ENCODE measurements around the gene CAMTA2. TPM values are rescaled to one million over a fixed set of nuclear protein-coding genes. Genes with fewer than 3 reads are reported as not detected.
A peak's percentile ranks its signal among the peaks of the same experiment; 100 is the strongest.

The CAMTA2 gene
- total and polyA plus RNA-seq, 2 experiments from 2014 or later = 4.4 to 8.7 TPM

DNA sequence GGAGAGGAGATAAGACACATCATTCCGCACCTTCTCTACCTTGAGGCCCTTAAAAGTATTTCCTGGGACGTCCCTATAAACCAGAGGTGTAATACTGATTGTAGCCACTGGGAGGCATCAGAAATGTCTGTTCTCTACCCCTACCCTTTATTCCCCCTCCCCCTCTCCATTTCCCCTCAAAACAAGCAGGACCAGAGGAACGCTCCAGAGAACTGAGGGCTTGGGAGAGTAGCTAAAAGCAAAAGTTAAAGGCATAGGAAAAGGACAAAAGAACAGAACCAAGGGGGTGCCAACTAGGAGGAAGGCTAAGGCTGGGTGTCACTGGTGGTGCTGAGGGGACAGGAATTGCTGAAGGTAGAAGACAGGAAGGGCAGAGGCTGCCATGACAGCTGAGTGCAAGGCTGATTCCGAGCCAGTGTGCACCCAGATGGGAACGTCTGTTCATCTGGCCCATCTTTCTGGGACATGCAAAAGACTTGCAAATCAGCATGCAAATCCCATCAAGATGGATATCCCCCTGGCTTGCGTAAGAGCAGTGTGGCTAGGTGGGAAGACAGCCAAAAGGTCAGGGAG is 6.7 kb downstream of the CAMTA2 start:
- H3K4me1 Mint-ChIP-seq = peaks cover 11% of the 10 kb centered on the region
- H3K27ac Mint-ChIP-seq = no peak overlapping the region
- peaks cover 34% of the 10 kb centered on the region for H3K27me3 ChIP-seq (ENCODE audit: insufficient read depth)
- no peaks in the 10 kb centered on the region for H3K9me2 ChIP-seq (ENCODE audit: insufficient read depth)
- H3K36me3 ChIP-seq (ENCODE audit: insufficient read depth) = no peaks in the 10 kb centered on the region
- no peaks in the 10 kb centered on the region for H3K79me2 ChIP-seq (replicated peaks; ENCODE audit: insufficient read depth)
- 0 out of 2 replicates have a peak overlapping the region, but pooled peaks have one; percentile 30 for H3K4me2 ChIP-seq
- TF ChIP-seq, protein P1, sequence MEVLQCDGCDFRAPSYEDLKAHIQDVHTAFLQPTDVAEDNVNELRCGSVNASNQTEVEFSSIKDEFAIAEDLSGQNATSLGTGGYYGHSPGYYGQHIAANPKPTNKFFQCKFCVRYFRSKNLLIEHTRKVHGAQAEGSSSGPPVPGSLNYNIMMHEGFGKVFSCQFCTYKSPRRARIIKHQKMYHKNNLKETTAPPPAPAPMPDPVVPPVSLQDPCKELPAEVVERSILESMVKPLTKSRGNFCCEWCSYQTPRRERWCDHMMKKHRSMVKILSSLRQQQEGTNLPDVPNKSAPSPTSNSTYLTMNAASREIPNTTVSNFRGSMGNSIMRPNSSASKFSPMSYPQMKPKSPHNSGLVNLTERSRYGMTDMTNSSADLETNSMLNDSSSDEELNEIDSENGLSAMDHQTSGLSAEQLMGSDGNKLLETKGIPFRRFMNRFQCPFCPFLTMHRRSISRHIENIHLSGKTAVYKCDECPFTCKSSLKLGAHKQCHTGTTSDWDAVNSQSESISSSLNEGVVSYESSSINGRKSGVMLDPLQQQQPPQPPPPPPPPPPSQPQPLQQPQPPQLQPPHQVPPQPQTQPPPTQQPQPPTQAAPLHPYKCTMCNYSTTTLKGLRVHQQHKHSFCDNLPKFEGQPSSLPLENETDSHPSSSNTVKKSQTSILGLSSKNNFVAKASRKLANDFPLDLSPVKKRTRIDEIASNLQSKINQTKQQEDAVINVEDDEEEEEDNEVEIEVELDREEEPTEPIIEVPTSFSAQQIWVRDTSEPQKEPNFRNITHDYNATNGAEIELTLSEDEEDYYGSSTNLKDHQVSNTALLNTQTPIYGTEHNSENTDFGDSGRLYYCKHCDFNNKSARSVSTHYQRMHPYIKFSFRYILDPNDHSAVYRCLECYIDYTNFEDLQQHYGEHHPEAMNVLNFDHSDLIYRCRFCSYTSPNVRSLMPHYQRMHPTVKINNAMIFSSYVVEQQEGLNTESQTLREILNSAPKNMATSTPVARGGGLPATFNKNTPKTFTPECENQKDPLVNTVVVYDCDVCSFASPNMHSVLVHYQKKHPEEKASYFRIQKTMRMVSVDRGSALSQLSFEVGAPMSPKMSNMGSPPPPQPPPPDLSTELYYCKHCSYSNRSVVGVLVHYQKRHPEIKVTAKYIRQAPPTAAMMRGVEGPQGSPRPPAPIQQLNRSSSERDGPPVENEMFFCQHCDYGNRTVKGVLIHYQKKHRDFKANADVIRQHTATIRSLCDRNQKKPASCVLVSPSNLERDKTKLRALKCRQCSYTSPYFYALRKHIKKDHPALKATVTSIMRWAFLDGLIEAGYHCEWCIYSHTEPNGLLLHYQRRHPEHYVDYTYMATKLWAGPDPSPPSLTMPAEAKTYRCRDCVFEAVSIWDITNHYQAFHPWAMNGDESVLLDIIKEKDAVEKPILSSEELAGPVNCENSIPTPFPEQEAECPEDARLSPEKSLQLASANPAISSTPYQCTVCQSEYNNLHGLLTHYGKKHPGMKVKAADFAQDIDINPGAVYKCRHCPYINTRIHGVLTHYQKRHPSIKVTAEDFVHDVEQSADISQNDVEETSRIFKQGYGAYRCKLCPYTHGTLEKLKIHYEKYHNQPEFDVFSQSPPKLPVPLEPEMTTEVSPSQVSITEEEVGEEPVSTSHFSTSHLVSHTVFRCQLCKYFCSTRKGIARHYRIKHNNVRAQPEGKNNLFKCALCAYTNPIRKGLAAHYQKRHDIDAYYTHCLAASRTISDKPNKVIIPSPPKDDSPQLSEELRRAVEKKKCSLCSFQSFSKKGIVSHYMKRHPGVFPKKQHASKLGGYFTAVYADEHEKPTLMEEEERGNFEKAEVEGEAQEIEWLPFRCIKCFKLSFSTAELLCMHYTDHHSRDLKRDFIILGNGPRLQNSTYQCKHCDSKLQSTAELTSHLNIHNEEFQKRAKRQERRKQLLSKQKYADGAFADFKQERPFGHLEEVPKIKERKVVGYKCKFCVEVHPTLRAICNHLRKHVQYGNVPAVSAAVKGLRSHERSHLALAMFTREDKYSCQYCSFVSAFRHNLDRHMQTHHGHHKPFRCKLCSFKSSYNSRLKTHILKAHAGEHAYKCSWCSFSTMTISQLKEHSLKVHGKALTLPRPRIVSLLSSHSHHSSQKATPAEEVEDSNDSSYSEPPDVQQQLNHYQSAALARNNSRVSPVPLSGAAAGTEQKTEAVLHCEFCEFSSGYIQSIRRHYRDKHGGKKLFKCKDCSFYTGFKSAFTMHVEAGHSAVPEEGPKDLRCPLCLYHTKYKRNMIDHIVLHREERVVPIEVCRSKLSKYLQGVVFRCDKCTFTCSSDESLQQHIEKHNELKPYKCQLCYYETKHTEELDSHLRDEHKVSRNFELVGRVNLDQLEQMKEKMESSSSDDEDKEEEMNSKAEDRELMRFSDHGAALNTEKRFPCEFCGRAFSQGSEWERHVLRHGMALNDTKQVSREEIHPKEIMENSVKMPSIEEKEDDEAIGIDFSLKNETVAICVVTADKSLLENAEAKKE (CRISPR knock-in tag; IDR thresholded peaks at IDR 0.05) = no peak
- TF ChIP-seq, protein P2, sequence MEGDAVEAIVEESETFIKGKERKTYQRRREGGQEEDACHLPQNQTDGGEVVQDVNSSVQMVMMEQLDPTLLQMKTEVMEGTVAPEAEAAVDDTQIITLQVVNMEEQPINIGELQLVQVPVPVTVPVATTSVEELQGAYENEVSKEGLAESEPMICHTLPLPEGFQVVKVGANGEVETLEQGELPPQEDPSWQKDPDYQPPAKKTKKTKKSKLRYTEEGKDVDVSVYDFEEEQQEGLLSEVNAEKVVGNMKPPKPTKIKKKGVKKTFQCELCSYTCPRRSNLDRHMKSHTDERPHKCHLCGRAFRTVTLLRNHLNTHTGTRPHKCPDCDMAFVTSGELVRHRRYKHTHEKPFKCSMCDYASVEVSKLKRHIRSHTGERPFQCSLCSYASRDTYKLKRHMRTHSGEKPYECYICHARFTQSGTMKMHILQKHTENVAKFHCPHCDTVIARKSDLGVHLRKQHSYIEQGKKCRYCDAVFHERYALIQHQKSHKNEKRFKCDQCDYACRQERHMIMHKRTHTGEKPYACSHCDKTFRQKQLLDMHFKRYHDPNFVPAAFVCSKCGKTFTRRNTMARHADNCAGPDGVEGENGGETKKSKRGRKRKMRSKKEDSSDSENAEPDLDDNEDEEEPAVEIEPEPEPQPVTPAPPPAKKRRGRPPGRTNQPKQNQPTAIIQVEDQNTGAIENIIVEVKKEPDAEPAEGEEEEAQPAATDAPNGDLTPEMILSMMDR (conservative IDR thresholded peaks at IDR 0.05; ENCODE audit: low read depth in 2 of 2) = peak; percentile 74 to 78
- H3K4me1 ChIP-seq (ENCODE audit: insufficient read depth) = peaks cover 4% of the 10 kb centered on the region
- H3K4me3 ChIP-seq = no peak overlapping the region
- peaks cover 7% of the 10 kb centered on the region for H3K36me3 Mint-ChIP-seq (ENCODE audit: low read depth)
- no peak overlapping the region for H3K27ac ChIP-seq (ENCODE audit: low read depth)
- H3F3A ChIP-seq (replicated peaks; ENCODE audit: low read depth) = peaks cover 1% of the 10 kb centered on the region; the same call in 1 of the 2 replicates
- peak; percentile 95 for DNase-seq (ENCODE audit: low spot score)
- ATAC-seq = peak; percentile 90
- H2AFZ ChIP-seq = no peak overlapping the region
- no peak overlapping the region; the same call in 2 of the 3 replicates for H3K4me3 Mint-ChIP-seq
- no peaks in the 10 kb centered on the region for H3K9me3 Mint-ChIP-seq
- H3K27me3 Mint-ChIP-seq (ENCODE audit: insufficient read depth, low read depth, poor library complexity) = peaks cover 24% of the 10 kb centered on the region
- H4K20me1 ChIP-seq (replicated peaks; ENCODE audit: insufficient read depth) = no peaks in the 10 kb centered on the region

- H3K4me3 ChIP-seq = no peak overlapping the region
- peaks cover 9% of the 10 kb centered on the region for H3K4me1 Mint-ChIP-seq
- H2AFZ ChIP-seq = no peak overlapping the region
- no peak overlapping the region for H3K4me3 Mint-ChIP-seq
- no peaks in the 10 kb centered on the region for H3F3A ChIP-seq (replicated peaks; ENCODE audit: low read depth)
- peaks cover 13% of the 10 kb centered on the region for H3K36me3 Mint-ChIP-seq (ENCODE audit: low read depth)
- H3K27ac ChIP-seq (ENCODE audit: low read depth) = no peak overlapping the region
- TF ChIP-seq, protein P2 (conservative IDR thresholded peaks at IDR 0.05; ENCODE audit: low read depth in 2 of 2) = no peak
- TF ChIP-seq STAT1 (IDR thresholded peaks at IDR 0.05; ENCODE audit: unreplicated experiment) (no peak), ETS1 (IDR thresholded peaks at IDR 0.05) (no peak), CREB1 (CRISPR knock-in tag; IDR thresholded peaks at IDR 0.05; ENCODE audit: low read depth) (no peak), ZNF114 (CRISPR knock-in tag; IDR thresholded peaks at IDR 0.05) (no peak)
- no peaks in the 10 kb centered on the region for H3K9me2 ChIP-seq (ENCODE audit: insufficient read depth)
- H3K4me1 ChIP-seq (ENCODE audit: insufficient read depth) = peaks cover 4% of the 10 kb centered on the region
- peaks cover 54% of the 10 kb centered on the region for H3K27me3 ChIP-seq (ENCODE audit: insufficient read depth)
- H3K79me2 ChIP-seq (replicated peaks; ENCODE audit: insufficient read depth) = no peaks in the 10 kb centered on the region
- H3K9me3 Mint-ChIP-seq = no peaks in the 10 kb centered on the region
- H3K4me2 ChIP-seq = no peak overlapping the region
- ATAC-seq (no peak), DNase-seq (ENCODE audit: low spot score) (no peak)
- no peak overlapping the region for H3K27ac Mint-ChIP-seq
- no peaks in the 10 kb centered on the region for H4K20me1 ChIP-seq (replicated peaks; ENCODE audit: insufficient read depth)
- H3K36me3 ChIP-seq (ENCODE audit: insufficient read depth) = no peaks in the 10 kb centered on the region
- peaks cover 38% of the 10 kb centered on the region for H3K27me3 Mint-ChIP-seq (ENCODE audit: insufficient read depth, low read depth, poor library complexity)
Observed at GRCh38 chr17:4978726-4979125, 8.7 kb downstream of the CAMTA2 start.

Data from GM23338 (cell line).